SH-SY5Y (cell line): Measurements from ENCODE around the gene CDIPT.

Experiments
- GATA2 ChIP-seq: IDR thresholded peaks from 2 replicates; pipeline ENCODE4 v1.6.1; 2011; ENCODE audit warnings: mild to moderate bottlenecking, low read depth, low read length
- GATA3 ChIP-seq: IDR thresholded peaks from 2 replicates; pipeline ENCODE4 v1.6.1; 2011; ENCODE audit warnings: low read depth, mild to moderate bottlenecking, low read length, moderate library complexity

- no peak for TF ChIP-seq GATA2
- TF ChIP-seq GATA3, result no peak
These were observed 40.6 kb upstream of the CDIPT start for GRCh38 chr16:29903590-29903989.
